ENCODE measurements around the gene GPBP1L1. TPM values are rescaled to one million over a fixed set of nuclear protein-coding genes. Genes with fewer than 3 reads are reported as not detected.

The GPBP1L1 gene
- polyA plus RNA-seq, 1 experiment: 63.0 TPM

DNA sequence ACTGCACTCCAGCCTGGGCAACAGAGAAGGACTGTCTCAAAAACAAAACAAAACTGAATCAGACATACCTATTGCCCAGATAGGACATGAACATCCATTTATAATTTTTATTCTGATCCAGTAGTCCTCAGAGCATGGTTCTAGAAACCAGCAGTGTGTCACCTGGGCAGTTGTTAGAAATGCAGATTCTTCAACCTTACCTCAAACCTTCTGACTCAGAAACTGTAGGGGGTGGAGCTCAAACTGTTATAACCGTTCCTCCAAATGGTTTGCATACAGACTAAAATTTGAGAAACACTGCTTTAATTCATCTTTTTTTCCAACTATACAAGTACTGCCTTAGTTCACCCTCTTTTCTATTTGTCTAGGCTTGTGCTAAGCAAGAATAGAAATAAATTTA, 96.5 kb downstream of the GPBP1L1 start:
- H3K9me3 ChIP-seq (ENCODE audit: control insufficient read depth, insufficient read depth, low read length): no peaks in the 10 kb centered on the region
- no peak overlapping the region for H3K27ac ChIP-seq (ENCODE audit: low read depth, low read length)
- TF ChIP-seq, protein P1, sequence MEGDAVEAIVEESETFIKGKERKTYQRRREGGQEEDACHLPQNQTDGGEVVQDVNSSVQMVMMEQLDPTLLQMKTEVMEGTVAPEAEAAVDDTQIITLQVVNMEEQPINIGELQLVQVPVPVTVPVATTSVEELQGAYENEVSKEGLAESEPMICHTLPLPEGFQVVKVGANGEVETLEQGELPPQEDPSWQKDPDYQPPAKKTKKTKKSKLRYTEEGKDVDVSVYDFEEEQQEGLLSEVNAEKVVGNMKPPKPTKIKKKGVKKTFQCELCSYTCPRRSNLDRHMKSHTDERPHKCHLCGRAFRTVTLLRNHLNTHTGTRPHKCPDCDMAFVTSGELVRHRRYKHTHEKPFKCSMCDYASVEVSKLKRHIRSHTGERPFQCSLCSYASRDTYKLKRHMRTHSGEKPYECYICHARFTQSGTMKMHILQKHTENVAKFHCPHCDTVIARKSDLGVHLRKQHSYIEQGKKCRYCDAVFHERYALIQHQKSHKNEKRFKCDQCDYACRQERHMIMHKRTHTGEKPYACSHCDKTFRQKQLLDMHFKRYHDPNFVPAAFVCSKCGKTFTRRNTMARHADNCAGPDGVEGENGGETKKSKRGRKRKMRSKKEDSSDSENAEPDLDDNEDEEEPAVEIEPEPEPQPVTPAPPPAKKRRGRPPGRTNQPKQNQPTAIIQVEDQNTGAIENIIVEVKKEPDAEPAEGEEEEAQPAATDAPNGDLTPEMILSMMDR (IDR thresholded peaks at IDR 0.05; ENCODE audit: low read depth, low read length): no peak
- no peak for DNase-seq (ENCODE audit: low read depth, low spot score)
- CTCF ChIA-PET: no interaction called here
- POLR2A ChIA-PET: interaction anchor here (1.1 kb wide), 1 partner anchor 68 kb away, joined by 6 read pairs; the partner anchor contains the start of gene PRDX1
- no peaks in the 10 kb centered on the region for H3K27me3 ChIP-seq (ENCODE audit: control insufficient read depth, insufficient read depth, low read length)
- H3K4me3 ChIP-seq (ENCODE audit: low read depth, low read length): no peak overlapping the region

DNA sequence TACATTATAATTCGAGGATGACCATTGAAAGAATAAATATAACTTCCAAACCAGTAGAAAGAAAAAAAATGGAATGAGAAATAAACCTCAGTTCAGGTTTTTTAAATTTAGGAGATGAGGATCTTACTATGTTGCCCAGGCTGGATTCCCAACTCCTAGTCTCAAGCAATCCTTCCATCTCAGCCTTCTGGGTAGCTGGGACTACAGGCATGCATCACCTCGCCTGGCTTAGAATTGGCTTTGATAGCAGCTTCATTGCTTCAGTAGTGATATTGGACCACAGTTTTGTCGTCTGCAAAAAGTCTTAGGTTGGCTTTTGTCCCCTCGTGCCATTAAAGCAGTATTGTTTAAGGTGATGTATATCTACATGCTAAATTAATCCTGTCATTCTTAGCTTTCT, 99.6 kb downstream of the GPBP1L1 start:
- Histone ChIP-seq H3K27ac (ENCODE audit: low read depth, low read length) (no peak overlapping the region), H3K9me3 (ENCODE audit: control insufficient read depth, insufficient read depth, low read length) (peaks cover 5% of the 10 kb centered on the region; the same call in 1 of the 2 replicates), H3K4me3 (ENCODE audit: low read depth, low read length) (no peak overlapping the region; the same call in 1 of the 2 replicates), H3K27me3 (ENCODE audit: control insufficient read depth, insufficient read depth, low read length) (no peaks in the 10 kb centered on the region)
- DNase-seq (ENCODE audit: low read depth, low spot score): no peak
- TF ChIP-seq, protein P1 (IDR thresholded peaks at IDR 0.05; ENCODE audit: low read depth, low read length): no peak
- ChIA-PET CTCF (no interaction called here), POLR2A (interaction anchor here (2.1 to 2.6 kb wide), 2 partner anchors 15 to 65 kb away, joined by 11 to 12 read pairs; partner anchors contain the start of gene PRDX1)

GRCh38 chr1:45585496-45586075, 100.7 kb downstream of the GPBP1L1 start:
- POLR2A ChIA-PET: interaction anchor here (0.6 to 2.7 kb wide), 4 partner anchors 16 to 245 kb away, joined by 6 to 12 read pairs (median 12); partner anchors contain the start of genes GPBP1L1 and PRDX1
- Histone ChIP-seq H3K9me3 (ENCODE audit: control insufficient read depth, insufficient read depth, low read length) (peaks cover 5% of the 10 kb centered on the region; the same call in 1 of the 2 replicates), H3K4me3 (ENCODE audit: low read depth, low read length) (peak overlapping the region; percentile 99), H3K27me3 (ENCODE audit: control insufficient read depth, insufficient read depth, low read length) (no peaks in the 10 kb centered on the region), H3K27ac (ENCODE audit: low read depth, low read length) (no peak overlapping the region)
- TF ChIP-seq, protein P1 (IDR thresholded peaks at IDR 0.05; ENCODE audit: low read depth, low read length): no peak
- CTCF ChIA-PET: no interaction called here
- DNase-seq (ENCODE audit: low read depth, low spot score): no peak

GRCh38 chr1:45585110-45585426, 101.3 kb downstream of the GPBP1L1 start:
- H3K4me3 ChIP-seq (ENCODE audit: low read depth, low read length): peak overlapping the region; percentile 99
- ChIA-PET CTCF (no interaction called here), POLR2A (interaction anchor here (0.9 to 5.5 kb wide), 6 partner anchors 17 to 103 kb away, joined by 3 to 46 read pairs (median 8); partner anchors contain the start of genes GPBP1L1, PRDX1 and TMEM69)
- H3K9me3 ChIP-seq (ENCODE audit: control insufficient read depth, insufficient read depth, low read length): peaks cover 5% of the 10 kb centered on the region; the same call in 1 of the 2 replicates
- no peaks in the 10 kb centered on the region for H3K27me3 ChIP-seq (ENCODE audit: control insufficient read depth, insufficient read depth, low read length)
- peak overlapping the region; percentile 57 for H3K27ac ChIP-seq (ENCODE audit: low read depth, low read length)
- TF ChIP-seq, protein P1 (IDR thresholded peaks at IDR 0.05; ENCODE audit: low read depth, low read length): no peak
- DNase-seq (ENCODE audit: low read depth, low spot score): no peak

- Histone ChIP-seq H3K27me3 (ENCODE audit: control insufficient read depth, insufficient read depth, low read length) (no peaks in the 10 kb centered on the region), H3K9me3 (ENCODE audit: control insufficient read depth, insufficient read depth, low read length) (peaks cover 5% of the 10 kb centered on the region; the same call in 1 of the 2 replicates), H3K4me3 (ENCODE audit: low read depth, low read length) (peak overlapping the region; percentile 99), H3K27ac (ENCODE audit: low read depth, low read length) (peak overlapping the region; percentile 78)
- TF ChIP-seq, protein P1 (IDR thresholded peaks at IDR 0.05; ENCODE audit: low read depth, low read length): no peak
- ChIA-PET POLR2A (interaction anchor here (0.9 to 5.5 kb wide), 6 partner anchors 17 to 104 kb away, joined by 3 to 46 read pairs (median 8); partner anchors contain the start of genes GPBP1L1, PRDX1 and TMEM69), CTCF (no interaction called here)
- DNase-seq (ENCODE audit: low read depth, low spot score): peak; percentile 53
These were observed 101.8 kb downstream of the GPBP1L1 start for GRCh38 chr1:45584351-45585109.
